ENCODE measurements around the gene PAN3. TPM values are rescaled to one million over a fixed set of nuclear protein-coding genes. Genes with fewer than 3 reads are reported as not detected.

PAN3 gene
- total RNA-seq, 1 donor from 2014 or later: 11.8 TPM

DNA sequence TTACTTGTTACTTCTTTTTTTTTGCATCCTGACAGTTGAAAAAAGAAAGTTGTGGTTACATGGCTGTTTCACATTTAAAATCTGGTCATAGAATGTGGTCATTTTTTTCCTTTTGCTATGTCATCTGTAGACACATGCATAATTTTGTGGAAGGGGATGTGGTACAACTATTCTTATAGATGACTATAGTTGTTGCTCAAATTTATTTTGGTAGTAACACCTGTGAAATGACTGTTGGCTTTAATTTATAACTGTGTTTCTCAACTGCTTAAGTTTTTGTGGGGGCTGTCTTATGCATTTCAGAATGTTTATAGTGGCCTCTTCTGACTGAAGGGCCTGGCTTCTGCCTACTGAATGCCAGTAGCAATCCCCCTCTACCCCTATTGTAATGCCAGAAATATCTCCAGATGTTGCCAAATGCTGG is 130.5 kb downstream of the PAN3 start:
- FAIRE-seq: no peak
- Histone ChIP-seq H3K36me3 (ENCODE audit: control insufficient read depth, insufficient read depth, low read length) (peaks cover 8% of the 10 kb centered on the region), H3K27me3 (ENCODE audit: control insufficient read depth, insufficient read depth, low read length) (no peaks in the 10 kb centered on the region), H3K4me3 (ENCODE audit: low read depth, low read length) (no peak overlapping the region)
- no peak for DNase-seq (ENCODE audit: low read depth)
- TF ChIP-seq, protein P1, sequence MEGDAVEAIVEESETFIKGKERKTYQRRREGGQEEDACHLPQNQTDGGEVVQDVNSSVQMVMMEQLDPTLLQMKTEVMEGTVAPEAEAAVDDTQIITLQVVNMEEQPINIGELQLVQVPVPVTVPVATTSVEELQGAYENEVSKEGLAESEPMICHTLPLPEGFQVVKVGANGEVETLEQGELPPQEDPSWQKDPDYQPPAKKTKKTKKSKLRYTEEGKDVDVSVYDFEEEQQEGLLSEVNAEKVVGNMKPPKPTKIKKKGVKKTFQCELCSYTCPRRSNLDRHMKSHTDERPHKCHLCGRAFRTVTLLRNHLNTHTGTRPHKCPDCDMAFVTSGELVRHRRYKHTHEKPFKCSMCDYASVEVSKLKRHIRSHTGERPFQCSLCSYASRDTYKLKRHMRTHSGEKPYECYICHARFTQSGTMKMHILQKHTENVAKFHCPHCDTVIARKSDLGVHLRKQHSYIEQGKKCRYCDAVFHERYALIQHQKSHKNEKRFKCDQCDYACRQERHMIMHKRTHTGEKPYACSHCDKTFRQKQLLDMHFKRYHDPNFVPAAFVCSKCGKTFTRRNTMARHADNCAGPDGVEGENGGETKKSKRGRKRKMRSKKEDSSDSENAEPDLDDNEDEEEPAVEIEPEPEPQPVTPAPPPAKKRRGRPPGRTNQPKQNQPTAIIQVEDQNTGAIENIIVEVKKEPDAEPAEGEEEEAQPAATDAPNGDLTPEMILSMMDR (IDR thresholded peaks at IDR 0.05; ENCODE audit: insufficient read depth, low read length, severe bottlenecking): no peak

GRCh38 chr13:28271056-28271840 is 132.9 kb downstream of the PAN3 start:
- Histone ChIP-seq H3K4me3 (ENCODE audit: low read depth, low read length) (no peak overlapping the region), H3K36me3 (ENCODE audit: control insufficient read depth, insufficient read depth, low read length) (peaks cover 8% of the 10 kb centered on the region), H3K27me3 (ENCODE audit: control insufficient read depth, insufficient read depth, low read length) (no peaks in the 10 kb centered on the region)
- DNase-seq (ENCODE audit: low read depth) (peak; percentile 21), FAIRE-seq (no peak)
- TF ChIP-seq, protein P1 (IDR thresholded peaks at IDR 0.05; ENCODE audit: insufficient read depth, low read length, severe bottlenecking): no peak

- TF ChIP-seq, protein P1 (IDR thresholded peaks at IDR 0.05; ENCODE audit: insufficient read depth, low read length, severe bottlenecking): no peak
- H3K36me3 ChIP-seq (ENCODE audit: control insufficient read depth, insufficient read depth, low read length): peaks cover 3% of the 10 kb centered on the region
- no peak for FAIRE-seq
- no peaks in the 10 kb centered on the region for H3K27me3 ChIP-seq (ENCODE audit: control insufficient read depth, insufficient read depth, low read length)
- H3K4me3 ChIP-seq (ENCODE audit: low read depth, low read length): no peak overlapping the region
- DNase-seq (ENCODE audit: low read depth): no peak
Measured at GRCh38 chr13:28273919-28274318, 135.6 kb downstream of the PAN3 start.

- TF ChIP-seq, protein P1 (IDR thresholded peaks at IDR 0.05; ENCODE audit: insufficient read depth, low read length, severe bottlenecking): no peak
- Histone ChIP-seq H3K27me3 (ENCODE audit: control insufficient read depth, insufficient read depth, low read length) (no peaks in the 10 kb centered on the region), H3K36me3 (ENCODE audit: control insufficient read depth, insufficient read depth, low read length) (peaks cover 4% of the 10 kb centered on the region), H3K4me3 (ENCODE audit: low read depth, low read length) (no peak overlapping the region)
- no peak for DNase-seq (ENCODE audit: low read depth)
- no peak for FAIRE-seq
Measured at GRCh38 chr13:28282451-28282850, 144.1 kb downstream of the PAN3 start.

GRCh38 chr13:28283600-28283999 is 145.3 kb downstream of the PAN3 start:
- H3K27me3 ChIP-seq (ENCODE audit: control insufficient read depth, insufficient read depth, low read length): no peaks in the 10 kb centered on the region
- H3K4me3 ChIP-seq (ENCODE audit: low read depth, low read length): no peak overlapping the region
- FAIRE-seq (no peak), DNase-seq (ENCODE audit: low read depth) (no peak)
- peaks cover 4% of the 10 kb centered on the region for H3K36me3 ChIP-seq (ENCODE audit: control insufficient read depth, insufficient read depth, low read length)
- TF ChIP-seq, protein P1 (IDR thresholded peaks at IDR 0.05; ENCODE audit: insufficient read depth, low read length, severe bottlenecking): no peak

GRCh38 chr13:28286263-28286662 is 147.9 kb downstream of the PAN3 start:
- Histone ChIP-seq H3K36me3 (ENCODE audit: control insufficient read depth, insufficient read depth, low read length) (peaks cover 2% of the 10 kb centered on the region), H3K4me3 (ENCODE audit: low read depth, low read length) (no peak overlapping the region), H3K27me3 (ENCODE audit: control insufficient read depth, insufficient read depth, low read length) (no peaks in the 10 kb centered on the region)
- TF ChIP-seq, protein P1 (IDR thresholded peaks at IDR 0.05; ENCODE audit: insufficient read depth, low read length, severe bottlenecking): no peak
- FAIRE-seq (no peak), DNase-seq (ENCODE audit: low read depth) (no peak)
